Mesothelial cell of epicardium (in vitro differentiated cells): Measurements from ENCODE around the gene MAD1L1. TPM values are rescaled to one million over a fixed set of nuclear protein-coding genes. Genes with fewer than 3 reads are reported as not detected.

Source experiments
- DNase-seq, 2 experiments: peaks; one replicate each; pipeline ENCODE4 v3.0.0; 2021; ENCODE audit warnings: low spot score in 2 of 2; ENCODE audit not compliant: unreplicated experiment in 2 of 2
- H3K27ac Mint-ChIP-seq: 2 replicates; pipeline ENCODE4 v1.8.0; 2021; ENCODE audit warnings: mixed read lengths
- H3K27me3 Mint-ChIP-seq: 2 replicates; pipeline ENCODE4 v1.8.0; 2021; ENCODE audit warnings: low read depth, mixed read lengths
- H3K36me3 Mint-ChIP-seq: 2 replicates; pipeline ENCODE4 v1.8.0; 2021; ENCODE audit warnings: mixed read lengths
- H3K4me1 Mint-ChIP-seq: 2 replicates; pipeline ENCODE4 v1.8.0; 2021; ENCODE audit warnings: mixed read lengths
- H3K4me3 Mint-ChIP-seq: 2 replicates; pipeline ENCODE4 v1.8.0; 2021; ENCODE audit warnings: mild to moderate bottlenecking, moderate library complexity, mixed read lengths
- H3K9me3 Mint-ChIP-seq: 2 replicates; pipeline ENCODE4 v1.8.0; 2021; ENCODE audit warnings: mixed read lengths
- total RNA-seq: library from RNA; stranded (reverse); gene quantifications from 3 replicates; pipeline ENCODE4 v1.2.1, GENCODE V29; 2021
- TF ChIP-seq, protein P1 (sequence below): fragments of 200-600 bp; sonication (generic); IDR thresholded peaks from one replicate; pipeline ENCODE4 v1.5.0; 2021; ENCODE audit warnings: antibody characterized with exemption; ENCODE audit not compliant: unreplicated experiment

MAD1L1 gene
- total RNA-seq, 1 donor from 2014 or later, result 45.0 TPM

DNA sequence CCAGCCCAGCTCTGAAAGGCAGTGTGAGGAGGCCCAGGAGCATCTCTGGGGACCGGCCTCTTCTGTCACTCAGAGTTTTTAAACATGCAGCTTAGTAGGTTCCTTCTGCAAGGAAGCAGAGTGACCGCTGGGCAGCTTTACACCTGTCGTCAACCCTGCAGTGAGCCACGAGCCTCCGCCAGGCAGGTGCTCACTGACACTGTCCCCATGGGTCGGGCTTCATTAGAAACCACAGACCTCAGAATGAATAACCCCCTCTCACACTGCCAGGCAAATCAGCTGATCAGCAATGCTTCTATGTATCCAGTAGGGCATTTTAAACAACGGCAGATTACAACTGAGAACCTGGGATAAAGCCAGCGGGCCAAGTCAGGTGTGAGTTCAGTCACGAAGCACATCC lies 106.1 kb downstream of the MAD1L1 start:
- H3K9me3 Mint-ChIP-seq, result no peaks in the 10 kb centered on the region
- H3K27me3 Mint-ChIP-seq, result no peaks in the 10 kb centered on the region
- DNase-seq, result no peak
- H3K4me3 Mint-ChIP-seq, result no peak overlapping the region
- H3K4me1 Mint-ChIP-seq, result peaks cover 13% of the 10 kb centered on the region
- H3K27ac Mint-ChIP-seq, result no peak overlapping the region
- TF ChIP-seq, protein P1, sequence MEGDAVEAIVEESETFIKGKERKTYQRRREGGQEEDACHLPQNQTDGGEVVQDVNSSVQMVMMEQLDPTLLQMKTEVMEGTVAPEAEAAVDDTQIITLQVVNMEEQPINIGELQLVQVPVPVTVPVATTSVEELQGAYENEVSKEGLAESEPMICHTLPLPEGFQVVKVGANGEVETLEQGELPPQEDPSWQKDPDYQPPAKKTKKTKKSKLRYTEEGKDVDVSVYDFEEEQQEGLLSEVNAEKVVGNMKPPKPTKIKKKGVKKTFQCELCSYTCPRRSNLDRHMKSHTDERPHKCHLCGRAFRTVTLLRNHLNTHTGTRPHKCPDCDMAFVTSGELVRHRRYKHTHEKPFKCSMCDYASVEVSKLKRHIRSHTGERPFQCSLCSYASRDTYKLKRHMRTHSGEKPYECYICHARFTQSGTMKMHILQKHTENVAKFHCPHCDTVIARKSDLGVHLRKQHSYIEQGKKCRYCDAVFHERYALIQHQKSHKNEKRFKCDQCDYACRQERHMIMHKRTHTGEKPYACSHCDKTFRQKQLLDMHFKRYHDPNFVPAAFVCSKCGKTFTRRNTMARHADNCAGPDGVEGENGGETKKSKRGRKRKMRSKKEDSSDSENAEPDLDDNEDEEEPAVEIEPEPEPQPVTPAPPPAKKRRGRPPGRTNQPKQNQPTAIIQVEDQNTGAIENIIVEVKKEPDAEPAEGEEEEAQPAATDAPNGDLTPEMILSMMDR, result no peak
- no peaks in the 10 kb centered on the region for H3K36me3 Mint-ChIP-seq

DNA sequence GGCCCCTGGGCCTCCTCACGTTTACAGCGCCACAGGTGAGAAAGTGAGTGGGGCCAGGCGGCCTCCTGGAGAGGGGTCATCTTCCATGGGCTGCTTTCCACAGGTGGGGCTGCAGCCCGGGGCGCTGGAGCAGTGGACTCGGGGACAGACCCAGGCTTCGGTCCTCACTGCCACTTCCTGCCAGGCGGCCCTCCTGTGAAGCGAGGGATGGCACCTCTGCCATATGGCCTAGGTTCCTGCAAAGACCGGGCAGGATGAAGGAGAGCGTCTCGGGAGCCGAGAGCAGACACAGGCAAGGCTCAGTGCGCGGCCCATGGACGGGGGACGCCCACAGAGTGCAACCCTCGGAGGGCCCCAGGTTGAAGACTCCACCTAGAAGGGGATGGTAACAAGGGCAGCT lies 106.8 kb downstream of the MAD1L1 start:
- no peak overlapping the region for H3K27ac Mint-ChIP-seq
- peaks cover 13% of the 10 kb centered on the region for H3K4me1 Mint-ChIP-seq
- DNase-seq, result no peak
- TF ChIP-seq, protein P1, result no peak
- H3K36me3 Mint-ChIP-seq, result no peaks in the 10 kb centered on the region
- H3K27me3 Mint-ChIP-seq, result no peaks in the 10 kb centered on the region
- no peak overlapping the region for H3K4me3 Mint-ChIP-seq
- no peaks in the 10 kb centered on the region for H3K9me3 Mint-ChIP-seq

DNA sequence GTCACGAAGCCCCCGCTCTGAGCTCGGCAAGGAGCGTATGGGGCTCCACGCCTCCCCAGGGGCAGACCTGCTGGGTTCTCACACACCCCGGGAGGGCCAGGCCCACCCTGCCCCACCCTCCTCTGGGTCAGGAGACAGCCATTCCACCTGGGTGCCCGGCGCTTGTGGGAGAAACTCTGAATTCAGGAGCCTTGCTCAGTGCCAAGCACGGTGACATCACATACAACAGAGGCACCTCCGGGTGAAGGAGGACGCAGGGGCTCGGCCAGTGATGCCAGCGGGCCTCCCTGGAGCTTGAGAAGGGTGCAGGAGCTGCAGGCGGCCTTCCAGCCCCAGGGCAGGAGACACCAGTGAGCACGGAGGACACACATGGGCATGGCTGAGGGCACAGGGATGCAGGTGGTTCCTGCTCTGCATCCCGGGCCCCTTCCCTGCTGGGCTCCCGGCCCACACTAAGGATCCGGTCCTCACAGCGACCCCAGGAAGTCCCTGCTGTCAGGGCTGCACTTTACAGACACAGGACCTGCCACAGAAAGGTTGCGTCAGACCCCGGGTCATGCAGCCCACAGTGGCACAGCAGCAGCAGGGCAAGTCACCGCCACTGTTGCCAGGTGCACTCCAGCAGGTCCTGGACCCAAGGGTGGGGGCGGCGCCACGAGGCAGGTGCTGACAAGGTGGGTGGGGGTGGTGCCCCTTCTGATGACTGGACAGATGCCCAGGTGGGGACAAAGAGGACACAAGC lies 108.0 kb downstream of the MAD1L1 start:
- Mint-ChIP-seq H3K4me3 (no peak overlapping the region), H3K9me3 (no peaks in the 10 kb centered on the region), H3K27me3 (no peaks in the 10 kb centered on the region), H3K27ac (no peak overlapping the region), H3K36me3 (no peaks in the 10 kb centered on the region), H3K4me1 (peaks cover 17% of the 10 kb centered on the region)
- no peak for DNase-seq
- TF ChIP-seq, protein P1, result no peak

DNA sequence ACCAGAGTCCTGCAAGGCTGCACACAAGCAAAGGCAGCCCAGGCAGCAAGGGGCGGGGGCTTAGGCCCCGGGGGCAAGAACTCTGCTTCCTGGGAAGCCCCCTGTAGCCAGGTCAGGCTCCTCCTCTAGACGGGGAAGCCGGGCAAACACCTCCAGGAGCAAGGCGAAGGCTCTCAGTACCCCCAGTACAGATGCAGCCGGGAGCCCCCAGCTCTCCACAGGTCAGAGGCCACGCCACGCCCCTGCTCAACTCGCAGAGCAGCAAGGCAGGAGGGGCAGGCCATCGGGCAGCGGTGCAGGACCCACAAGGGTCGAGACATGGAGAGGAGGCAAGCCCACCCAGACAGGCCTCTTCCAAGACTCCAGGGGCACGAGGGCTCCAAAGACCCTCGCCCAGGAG lies 108.8 kb downstream of the MAD1L1 start:
- Mint-ChIP-seq H3K4me3 (no peak overlapping the region), H3K9me3 (no peaks in the 10 kb centered on the region), H3K4me1 (peaks cover 16% of the 10 kb centered on the region), H3K27me3 (no peaks in the 10 kb centered on the region), H3K36me3 (no peaks in the 10 kb centered on the region), H3K27ac (no peak overlapping the region)
- TF ChIP-seq, protein P1, result no peak
- no peak for DNase-seq

DNA sequence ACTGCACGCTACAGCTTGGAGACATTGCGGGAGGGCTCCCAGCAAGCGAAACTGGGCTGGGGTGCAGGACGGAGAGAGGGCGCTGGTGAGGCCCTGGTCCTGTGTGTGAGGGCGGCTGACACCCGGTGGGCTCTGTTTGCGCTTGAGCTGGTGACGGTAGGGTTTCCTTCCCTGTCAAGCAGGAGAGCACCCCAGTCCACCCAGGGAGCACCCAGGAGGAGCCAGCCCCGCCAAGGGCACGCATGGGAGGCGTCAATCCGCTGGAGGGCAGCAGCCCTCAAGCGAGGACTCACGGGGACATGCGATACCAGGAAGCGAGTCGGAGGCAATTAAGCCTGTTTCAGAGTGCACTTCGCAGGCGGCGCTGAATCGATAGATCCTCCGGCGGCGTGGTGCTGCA lies 109.4 kb downstream of the MAD1L1 start:
- H3K36me3 Mint-ChIP-seq, result no peaks in the 10 kb centered on the region
- H3K4me3 Mint-ChIP-seq, result no peak overlapping the region
- no peak for DNase-seq
- H3K4me1 Mint-ChIP-seq, result peaks cover 18% of the 10 kb centered on the region
- H3K27me3 Mint-ChIP-seq, result no peaks in the 10 kb centered on the region
- TF ChIP-seq, protein P1, result no peak
- no peaks in the 10 kb centered on the region for H3K9me3 Mint-ChIP-seq
- H3K27ac Mint-ChIP-seq, result no peak overlapping the region

DNA sequence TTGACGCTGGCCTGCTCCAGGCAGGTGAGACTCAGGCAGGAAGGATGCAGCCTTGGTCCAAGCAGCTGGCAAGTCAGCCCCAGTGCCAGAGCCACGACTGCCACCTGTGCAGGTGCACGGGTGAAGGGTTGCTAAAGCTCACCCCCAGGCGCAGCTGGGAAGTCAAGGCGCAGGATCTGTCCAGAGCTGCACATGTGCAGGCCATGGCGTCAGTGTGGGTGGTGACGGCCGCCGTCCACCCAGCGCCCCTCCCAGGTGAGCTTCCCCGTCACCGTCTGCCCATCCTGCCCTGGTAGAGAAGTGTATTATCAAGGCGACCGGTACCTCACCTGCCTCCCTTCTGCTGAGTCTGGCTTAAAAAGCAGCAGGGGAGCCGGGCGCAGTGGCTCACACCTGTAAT lies 110.1 kb downstream of the MAD1L1 start:
- H3K27ac Mint-ChIP-seq, result no peak overlapping the region
- H3K36me3 Mint-ChIP-seq, result no peaks in the 10 kb centered on the region
- no peaks in the 10 kb centered on the region for H3K9me3 Mint-ChIP-seq
- no peak overlapping the region for H3K4me3 Mint-ChIP-seq
- peaks cover 16% of the 10 kb centered on the region for H3K4me1 Mint-ChIP-seq
- DNase-seq, result no peak
- TF ChIP-seq, protein P1, result no peak
- H3K27me3 Mint-ChIP-seq, result no peaks in the 10 kb centered on the region
